ENCODE measurements around the gene CCDC32.
"Not testable (repeated sequence)": the region's sequence is repeated elsewhere in the genome, so short reads cannot be mapped to it uniquely, and the experiment has no call there.

CCDC32 gene

GRCh38 chr15:40584191-40584590 lies 19.3 kb upstream of the CCDC32 start:
- TF ChIP-seq CTCF (conservative IDR thresholded peaks at IDR 0.05) = no peak
- no peak for TF ChIP-seq ZFX (IDR thresholded peaks at IDR 0.05)
- peak overlapping the region; percentile 31; the same call in 1 of the 2 replicates for H3K27ac ChIP-seq

- no peak for TF ChIP-seq CTCF (conservative IDR thresholded peaks at IDR 0.05)
- TF ChIP-seq ZFX (IDR thresholded peaks at IDR 0.05) = no peak
- H3K27ac ChIP-seq = peak overlapping the region; percentile 31
Measured at GRCh38 chr15:40582726-40583246, 17.9 kb upstream of the CCDC32 start.

- not testable (repeated sequence) for H3K27ac ChIP-seq
Measured at GRCh38 chr15:40581796-40582195, 17.0 kb upstream of the CCDC32 start.

- H3K27ac ChIP-seq = no peak overlapping the region
- TF ChIP-seq CTCF (conservative IDR thresholded peaks at IDR 0.05) (no peak), ZFX (IDR thresholded peaks at IDR 0.05) (no peak)
Measured at GRCh38 chr15:40578892-40579291, 14.1 kb upstream of the CCDC32 start.

- H3K27ac ChIP-seq = not testable (repeated sequence)
Measured at GRCh38 chr15:40576914-40577313, 12.1 kb upstream of the CCDC32 start.

GRCh38 chr15:40575113-40575512 lies 10.3 kb upstream of the CCDC32 start:
- TF ChIP-seq ZFX (IDR thresholded peaks at IDR 0.05) (no peak), CTCF (conservative IDR thresholded peaks at IDR 0.05) (no peak)
- H3K27ac ChIP-seq = no peak overlapping the region

- H3K27ac ChIP-seq = peak within 1 kb of the TSS; percentile 72
- TF ChIP-seq ZFX (IDR thresholded peaks at IDR 0.05) = peak; percentile 83
- TF ChIP-seq CTCF (conservative IDR thresholded peaks at IDR 0.05) = no peak
Measured at GRCh38 chr15:40569129-40569953, 4.5 kb upstream of the CCDC32 start, which contains the start of gene RPUSD2. TSS of gene RPUSD2 (plus strand) at chr15:40569299. CDS start at chr15:40569338, 39 bp downstream.

GRCh38 chr15:40567111-40567510 lies 2.3 kb upstream of the CCDC32 start:
- TF ChIP-seq CTCF (conservative IDR thresholded peaks at IDR 0.05) = no peak; the same call in 1 of the 2 replicates
- TF ChIP-seq ZFX (IDR thresholded peaks at IDR 0.05) = no peak

More at GRCh38 chr15:40567111-40567510, 2.3 kb upstream of the CCDC32 start:
- no peak overlapping the region for H3K27ac ChIP-seq
